AG04450 (cell line): ENCODE results near the gene AKAIN1. TPM values are rescaled to one million over a fixed set of nuclear protein-coding genes. Genes with fewer than 3 reads are reported as not detected.

Experiments used
- CTCF ChIA-PET: fragments of 300-600, 350-600 bp; formaldehyde crosslinking; extraction: SDS; loops from one replicate; lab custom pipeline; 2022; ENCODE audit warnings: antibody characterized with exemption, inconsistent platforms; lab: Charles Lee
- POLR2A ChIA-PET: fragments of 350-600 bp; formaldehyde crosslinking; extraction: SDS; loops from one replicate; lab custom pipeline; 2021; ENCODE audit warnings: antibody characterized with exemption, inconsistent platforms; lab: Yijun Ruan, JAX
- DNase-seq: peaks from one replicate; pipeline ENCODE4 v3.0.0-alpha.2; 2011; ENCODE audit warnings: low read depth, low spot score
- H3K27ac ChIP-seq: one replicate; pipeline ENCODE4 v1.5.1; 2012; ENCODE audit warnings: low read depth, low read length, control low read depth
- H3K27me3 ChIP-seq: one replicate; pipeline ENCODE4 v1.6.0; 2012; ENCODE audit warnings: low read length; ENCODE audit not compliant: control insufficient read depth, insufficient read depth
- H3K4me3 ChIP-seq: 2 replicates; pipeline ENCODE4 v1.5.1; 2011; ENCODE audit warnings: mild to moderate bottlenecking, low read depth, low read length, control low read depth
- H3K9me3 ChIP-seq: 2 replicates; pipeline ENCODE4 v1.5.1; 2012; ENCODE audit warnings: low read length; ENCODE audit not compliant: control insufficient read depth, insufficient read depth
- CTCF ChIP-seq: IDR thresholded peaks from 2 replicates; pipeline ENCODE4 v1.5.1; 2011; ENCODE audit warnings: low read depth, low read length, control low read depth, inconsistent platforms
- polyA plus RNA-seq: library from polyadenylated mRNA; depleted of rRNA; stranded (reverse); fragments of >200 nt; gene quantifications from 2 replicates; pipeline ENCODE4 v1.2.3, GENCODE V29; 2011

AKAIN1 gene
- polyA plus RNA-seq, 1 experiment, result not detected

GRCh38 chr18:5155907-5156287 is 41.2 kb downstream of the AKAIN1 start:
- Histone ChIP-seq H3K4me3 (no peak overlapping the region), H3K27me3 (no peaks in the 10 kb centered on the region), H3K27ac (no peak overlapping the region), H3K9me3 (peaks cover 14% of the 10 kb centered on the region)
- no peak for DNase-seq
- CTCF ChIA-PET, result no interaction called here
- POLR2A ChIA-PET, result no interaction called here
- TF ChIP-seq CTCF, result no peak

- no peak for TF ChIP-seq CTCF
- ChIA-PET POLR2A (no interaction called here), CTCF (no interaction called here)
- H3K27ac ChIP-seq, result no peak overlapping the region
- no peaks in the 10 kb centered on the region for H3K27me3 ChIP-seq
- peaks cover 16% of the 10 kb centered on the region for H3K9me3 ChIP-seq
- no peak for DNase-seq
- no peak overlapping the region for H3K4me3 ChIP-seq
These were observed 41.7 kb downstream of the AKAIN1 start for GRCh38 chr18:5155218-5155906.

- POLR2A ChIA-PET, result no interaction called here
These were observed 44.6 kb downstream of the AKAIN1 start for GRCh38 chr18:5152343-5153020.

GRCh38 chr18:5150894-5151293 is 46.2 kb downstream of the AKAIN1 start:
- ChIA-PET POLR2A (no interaction called here), CTCF (no interaction called here)
- Histone ChIP-seq H3K27ac (no peak overlapping the region), H3K4me3 (no peak overlapping the region), H3K27me3 (no peaks in the 10 kb centered on the region), H3K9me3 (peaks cover 17% of the 10 kb centered on the region)
- DNase-seq, result no peak
- TF ChIP-seq CTCF, result no peak

More at GRCh38 chr18:5152343-5153020, 44.6 kb downstream of the AKAIN1 start:
- H3K9me3 ChIP-seq, result peaks cover 17% of the 10 kb centered on the region
- no peak overlapping the region for H3K27ac ChIP-seq
- H3K4me3 ChIP-seq, result no peak overlapping the region
- no peaks in the 10 kb centered on the region for H3K27me3 ChIP-seq
- DNase-seq, result no peak
- CTCF ChIA-PET, result no interaction called here
- TF ChIP-seq CTCF, result no peak

- TF ChIP-seq CTCF, result no peak
- CTCF ChIA-PET, result no interaction called here
- DNase-seq, result no peak
- Histone ChIP-seq H3K27me3 (no peaks in the 10 kb centered on the region), H3K9me3 (peaks cover 6% of the 10 kb centered on the region; the same call in 1 of the 2 replicates), H3K4me3 (no peak overlapping the region), H3K27ac (no peak overlapping the region)
- POLR2A ChIA-PET, result no interaction called here
These were observed 51.0 kb downstream of the AKAIN1 start for GRCh38 chr18:5146093-5146492.
